Left colon (tissue), 2 donors: ENCODE data around the gene OR1A2. TPM values are rescaled to one million over a fixed set of nuclear protein-coding genes. Genes with fewer than 3 reads are reported as not detected.
A peak's percentile ranks its signal among the peaks of the same experiment; 100 is the strongest.
"Not testable (repeated sequence)": the region's sequence is repeated elsewhere in the genome, so short reads cannot be mapped to it uniquely, and the experiment has no call there.

Experiments
- ATAC-seq: fragments of 200-7000 bp; cut with Tn5 transposase; one replicate; pipeline ENCODE4 v1.9.1; 2020; ENCODE audit warnings: mild to moderate bottlenecking, moderate library complexity
- DNase-seq, 2 donors: peaks; one replicate each; pipeline ENCODE4 v3.0.0-alpha.2; 2020
- intact Hi-C, 2 donors: fragments of 100-400 bp; cut with DNase I in 1 of 2; cut with micrococcal nuclease in 1 of 2; formaldehyde crosslinking; loops; one replicate each; pipeline versions ENCODE4 v1.11.2 to v1.14.0; 2022; cut with DNase I, micrococcal nuclease
- long read RNA-seq: library from polyadenylated mRNA; unstranded; transcript quantifications from one replicate; pipeline ENCODE4 v2.0.0, GENCODE V29; 2021
- total RNA-seq, 2 donors: library from RNA; stranded (reverse); fragmentation: NEBNext Ultra II Directional; extraction: Animal tissue kit (Norgen Biotek cat#: 25700); gene quantifications; one replicate each; pipeline ENCODE4 v1.2.1, GENCODE V29; 2021
- donor health status: DM: no; HTN: no; CAD: no.
- donor health status: DM: yes; HTN: yes; CAD: no.

OR1A2 gene
- not detected for total RNA-seq
- long read RNA-seq, result 0 reads

GRCh38 chr17:3197219-3197618, at the start of gene OR1A2:
Gene OR1A2 (plus strand): TSS chr17:3197519. CDS start chr17:3197519, 0 bp downstream.
- intact Hi-C loops, result no loop called here
- DNase-seq (no peak), ATAC-seq (no peak)

GRCh38 chr17:3157218-3157617, 40.1 kb upstream of the OR1A2 start:
- no peak for ATAC-seq
- no peak for DNase-seq
- intact Hi-C loops, result no loop called here

- DNase-seq (no peak), ATAC-seq (no peak)
- intact Hi-C loops, result no loop called here
Measured at GRCh38 chr17:3167574-3167973, 29.7 kb upstream of the OR1A2 start.

GRCh38 chr17:3189961-3190360, 7.4 kb upstream of the OR1A2 start:
- no peak for DNase-seq
- no peak for ATAC-seq
- intact Hi-C loops, result no loop called here

- no peak for DNase-seq
- no peak for ATAC-seq
- intact Hi-C loops, result no loop called here
Measured at GRCh38 chr17:3207367-3207766, 10.0 kb downstream of the OR1A2 start, which contains the start of gene OR1A1. Gene OR1A1 (plus strand): TSS chr17:3207667. CDS start chr17:3215621, 7,954 bp downstream.

GRCh38 chr17:3208484-3208883, 11.2 kb downstream of the OR1A2 start:
- ATAC-seq (no peak), DNase-seq (no peak)
- intact Hi-C loops, result no loop called here

- intact Hi-C loops, result no loop called here
Measured at GRCh38 chr17:3213001-3213400, 15.7 kb downstream of the OR1A2 start.

GRCh38 chr17:3213587-3213986, 16.3 kb downstream of the OR1A2 start:
- no peak for ATAC-seq
- DNase-seq, result no peak
- intact Hi-C loops, result no loop called here

More at GRCh38 chr17:3213001-3213400, 15.7 kb downstream of the OR1A2 start:
- DNase-seq (no peak), ATAC-seq (no peak)

- intact Hi-C loops, DNase-seq, ATAC-seq: not testable (repeated sequence)
Measured at GRCh38 chr17:3219978-3220377, 22.7 kb downstream of the OR1A2 start.

- no peak for ATAC-seq
- intact Hi-C loops, result no loop called here
- DNase-seq, result no peak
Measured at GRCh38 chr17:3221850-3222249, 24.5 kb downstream of the OR1A2 start.

GRCh38 chr17:3222505-3222904, 25.2 kb downstream of the OR1A2 start:
- ATAC-seq (no peak), DNase-seq (no peak)
- intact Hi-C loops, result no loop called here

GRCh38 chr17:3224721-3225352, 27.5 kb downstream of the OR1A2 start:
- intact Hi-C loops, DNase-seq: not testable (repeated sequence)
- ATAC-seq, result peak; percentile 88

- ATAC-seq, DNase-seq, intact Hi-C loops: not testable (repeated sequence)
Measured at GRCh38 chr17:3232300-3232699, 35.0 kb downstream of the OR1A2 start.

- intact Hi-C loops, DNase-seq, ATAC-seq: not testable (repeated sequence)
Measured at GRCh38 chr17:3238685-3239084, 41.4 kb downstream of the OR1A2 start.

GRCh38 chr17:3241044-3241443, 43.7 kb downstream of the OR1A2 start:
- ATAC-seq, intact Hi-C loops, DNase-seq: not testable (repeated sequence)

GRCh38 chr17:3244841-3245240, 47.5 kb downstream of the OR1A2 start:
- intact Hi-C loops, ATAC-seq, DNase-seq: not testable (repeated sequence)

Other genes starting within 250 kb of the OR1A2 start
- not detected for gene OR1D5, start 133.9 kb upstream of the OR1A2 start, total RNA-seq
- gene OR1D2, start 93.1 kb upstream of the OR1A2 start, total RNA-seq, result not detected
- gene OR1G1, start 70.0 kb upstream of the OR1A2 start, total RNA-seq, result not detected
- gene OR1A1, start 10.1 kb downstream of the OR1A2 start, total RNA-seq, result not detected
- gene OR3A1, start 100.8 kb downstream of the OR1A2 start, total RNA-seq, result not detected
- not detected for gene OR3A2, start 188.8 kb downstream of the OR1A2 start, total RNA-seq
- not detected for gene OR1E1, start 200.9 kb downstream of the OR1A2 start, total RNA-seq
- not detected for gene OR3A3, start 213.9 kb downstream of the OR1A2 start, total RNA-seq
- gene OR1E2, start 236.3 kb downstream of the OR1A2 start, total RNA-seq, result not detected